ELF-1 (cell line): Measurements from ENCODE around the gene PRR29.
"Not testable (repeated sequence)": the region's sequence is repeated elsewhere in the genome, so short reads cannot be mapped to it uniquely, and the experiment has no call there.

Experiments used
- DNase-seq: peaks from one replicate; pipeline ENCODE4 v3.0.0-alpha.2; 2016; ENCODE audit warnings: low read depth, low spot score

Gene PRR29

GRCh38 chr17:63996430-63997182, 1.5 kb upstream of the PRR29 start:
- no peak for DNase-seq

GRCh38 chr17:63997341-63998048, 656 bp upstream of the PRR29 start:
- peak; percentile 43 for DNase-seq

- DNase-seq = no peak
These were observed 849 bp downstream of the PRR29 start for GRCh38 chr17:63998721-63999679.

GRCh38 chr17:63999680-64000531, 1.8 kb downstream of the PRR29 start:
- DNase-seq = no peak

GRCh38 chr17:64001091-64001579, 3.0 kb downstream of the PRR29 start:
- no peak for DNase-seq

- DNase-seq = no peak
These were observed 3.8 kb downstream of the PRR29 start for GRCh38 chr17:64001763-64002529.

- no peak for DNase-seq
These were observed 4.7 kb downstream of the PRR29 start for GRCh38 chr17:64002658-64003525.

GRCh38 chr17:64003526-64004121, 5.5 kb downstream of the PRR29 start:
- no peak for DNase-seq

- no peak for DNase-seq
These were observed 6.1 kb downstream of the PRR29 start for GRCh38 chr17:64004218-64004770.

- DNase-seq = no peak
These were observed 7.0 kb downstream of the PRR29 start for GRCh38 chr17:64004903-64005733.

GRCh38 chr17:64005734-64006167, 7.6 kb downstream of the PRR29 start:
- DNase-seq = no peak

GRCh38 chr17:64006361-64007088, 8.4 kb downstream of the PRR29 start:
- DNase-seq = peak; percentile 37

- not testable (repeated sequence) for DNase-seq
These were observed 9.1 kb downstream of the PRR29 start for GRCh38 chr17:64007089-64007837.

GRCh38 chr17:64007838-64008282, 9.7 kb downstream of the PRR29 start:
- DNase-seq = no peak

GRCh38 chr17:64008346-64008745, 10.2 kb downstream of the PRR29 start:
- no peak for DNase-seq

GRCh38 chr17:64008830-64009229, 10.7 kb downstream of the PRR29 start:
- DNase-seq = no peak
